Measurements from ENCODE around the gene TNRC6A.

Gene TNRC6A

DNA sequence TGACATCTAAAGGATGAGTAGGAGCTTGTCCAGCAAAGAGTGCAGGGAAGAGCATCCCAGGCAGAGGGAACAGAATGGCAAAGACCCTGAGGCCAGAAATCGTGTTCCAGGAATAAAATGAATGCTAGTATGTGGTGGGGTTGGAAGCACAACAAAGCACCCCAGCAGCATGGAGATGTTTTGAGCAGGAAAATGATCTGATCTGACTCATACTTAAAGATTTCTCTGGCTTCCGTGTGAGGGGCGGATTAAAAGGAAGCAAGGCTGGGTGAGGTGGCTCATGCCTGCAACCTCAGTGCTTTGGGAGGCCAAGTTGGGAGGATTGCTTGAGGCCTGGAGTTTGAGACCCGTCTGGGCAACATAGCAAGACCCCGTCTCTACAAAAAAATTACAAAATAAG, 118.6 kb downstream of the TNRC6A start:
- DNase-seq (ENCODE audit: low spot score), result no peak

GRCh38 chr16:24849641-24850040, 120.2 kb downstream of the TNRC6A start:
- Histone ChIP-seq H3K27me3 (ENCODE audit: control insufficient read depth in 3 of 3, insufficient read depth in 3 of 3, low read depth in 1 of 3, low read length in 3 of 3) (peaks cover 0 to 5% (median 0%) of the 10 kb centered on the region in 3 experiments), H4K91ac (ENCODE audit: low read depth, low read length, poor library complexity) (no peak overlapping the region), H3K9ac (ENCODE audit: low read depth, low read length, poor library complexity) (no peak overlapping the region), H3K79me1 (ENCODE audit: low read depth, low read length) (no peaks in the 10 kb centered on the region), H3K23ac (ENCODE audit: low read depth, low read length, poor library complexity) (no peak overlapping the region), H2BK5ac (ENCODE audit: low read length) (no peak overlapping the region), H3K36me3 (replicated peaks in 1 of 2; ENCODE audit: control insufficient read depth in 2 of 2, insufficient read depth in 2 of 2, low read length in 2 of 2) (no peaks in the 10 kb centered on the region), H3K4me2 (ENCODE audit: insufficient read depth, low read length, poor library complexity, severe bottlenecking) (no peak overlapping the region), H2AK5ac (ENCODE audit: low read depth, low read length) (no peak overlapping the region), H2BK120ac (ENCODE audit: low read depth, low read length) (no peak overlapping the region), H3K27ac (replicated peaks; ENCODE audit: low read length) (no peak overlapping the region), H3K9me3 (replicated peaks in 1 of 2; ENCODE audit: control insufficient read depth in 2 of 2, insufficient read depth in 1 of 2, low read depth in 1 of 2, low read length in 2 of 2) (no peaks in the 10 kb centered on the region), H2AFZ (ENCODE audit: low read length) (no peak overlapping the region), H3K14ac (ENCODE audit: low read length) (no peak overlapping the region), H3K18ac (ENCODE audit: low read length) (no peak overlapping the region), H2BK12ac (ENCODE audit: low read length) (no peak overlapping the region), H3K4me3 (ENCODE audit: low read length in 2 of 2) (no peak overlapping the region), H3K4ac (ENCODE audit: low read length) (no peak overlapping the region), H2BK15ac (ENCODE audit: low read length) (no peak overlapping the region), H3K4me1 (ENCODE audit: control insufficient read depth in 2 of 2, insufficient read depth in 1 of 2, low read depth in 1 of 2, low read length in 2 of 2) (peaks cover 0 to 3% of the 10 kb centered on the region in 2 donors), H4K8ac (ENCODE audit: low read depth, low read length) (no peak overlapping the region)
- DNase-seq (ENCODE audit: low spot score), result no peak
- no CpG with 5 or more reads among the region's 5 CpGs for WGBS, 2 donors (ENCODE audit: extremely low coverage in 2 of 2, insufficient read length in 2 of 2, insufficient replicate concordance in 1 of 2)

More for the DNA sequence above, 118.6 kb downstream of the TNRC6A start:
- no peak overlapping the region for H4K91ac ChIP-seq (ENCODE audit: low read depth, low read length, poor library complexity)
- H3K18ac ChIP-seq (ENCODE audit: low read length), result no peak overlapping the region
- no peak overlapping the region for H3K9ac ChIP-seq (ENCODE audit: low read depth, low read length, poor library complexity)
- no peak overlapping the region for H3K14ac ChIP-seq (ENCODE audit: low read length)
- H3K23ac ChIP-seq (ENCODE audit: low read depth, low read length, poor library complexity), result no peak overlapping the region
- no CpG with 5 or more reads among the region's 5 CpGs for WGBS, 2 donors (ENCODE audit: extremely low coverage in 2 of 2, insufficient read length in 2 of 2, insufficient replicate concordance in 1 of 2)
- no peak overlapping the region for H2BK15ac ChIP-seq (ENCODE audit: low read length)
- no peaks in the 10 kb centered on the region for H3K79me1 ChIP-seq (ENCODE audit: low read depth, low read length)
- H2AK5ac ChIP-seq (ENCODE audit: low read depth, low read length), result no peak overlapping the region
- H3K27me3 ChIP-seq (ENCODE audit: control insufficient read depth in 3 of 3, insufficient read depth in 3 of 3, low read depth in 1 of 3, low read length in 3 of 3), result peaks cover 0 to 5% (median 0%) of the 10 kb centered on the region in 3 experiments
- H3K4me2 ChIP-seq (ENCODE audit: insufficient read depth, low read length, poor library complexity, severe bottlenecking), result no peak overlapping the region
- no peaks in the 10 kb centered on the region for H3K9me3 ChIP-seq (replicated peaks in 1 of 2; ENCODE audit: control insufficient read depth in 2 of 2, insufficient read depth in 1 of 2, low read depth in 1 of 2, low read length in 2 of 2)
- H3K27ac ChIP-seq (replicated peaks; ENCODE audit: low read length), result no peak overlapping the region
- no peak overlapping the region for H2BK12ac ChIP-seq (ENCODE audit: low read length)
- H3K4ac ChIP-seq (ENCODE audit: low read length), result no peak overlapping the region
- H3K4me1 ChIP-seq (ENCODE audit: control insufficient read depth in 2 of 2, insufficient read depth in 1 of 2, low read depth in 1 of 2, low read length in 2 of 2), result peaks cover 0 to 3% of the 10 kb centered on the region in 2 donors
- no peak overlapping the region for H2BK120ac ChIP-seq (ENCODE audit: low read depth, low read length)
- no peak overlapping the region for H4K8ac ChIP-seq (ENCODE audit: low read depth, low read length)
- no peak overlapping the region for H2AFZ ChIP-seq (ENCODE audit: low read length)
- H2BK5ac ChIP-seq (ENCODE audit: low read length), result no peak overlapping the region
- H3K4me3 ChIP-seq (ENCODE audit: low read length in 2 of 2), result no peak overlapping the region
- H3K36me3 ChIP-seq (replicated peaks in 1 of 2; ENCODE audit: control insufficient read depth in 2 of 2, insufficient read depth in 2 of 2, low read length in 2 of 2), result no peaks in the 10 kb centered on the region

DNA sequence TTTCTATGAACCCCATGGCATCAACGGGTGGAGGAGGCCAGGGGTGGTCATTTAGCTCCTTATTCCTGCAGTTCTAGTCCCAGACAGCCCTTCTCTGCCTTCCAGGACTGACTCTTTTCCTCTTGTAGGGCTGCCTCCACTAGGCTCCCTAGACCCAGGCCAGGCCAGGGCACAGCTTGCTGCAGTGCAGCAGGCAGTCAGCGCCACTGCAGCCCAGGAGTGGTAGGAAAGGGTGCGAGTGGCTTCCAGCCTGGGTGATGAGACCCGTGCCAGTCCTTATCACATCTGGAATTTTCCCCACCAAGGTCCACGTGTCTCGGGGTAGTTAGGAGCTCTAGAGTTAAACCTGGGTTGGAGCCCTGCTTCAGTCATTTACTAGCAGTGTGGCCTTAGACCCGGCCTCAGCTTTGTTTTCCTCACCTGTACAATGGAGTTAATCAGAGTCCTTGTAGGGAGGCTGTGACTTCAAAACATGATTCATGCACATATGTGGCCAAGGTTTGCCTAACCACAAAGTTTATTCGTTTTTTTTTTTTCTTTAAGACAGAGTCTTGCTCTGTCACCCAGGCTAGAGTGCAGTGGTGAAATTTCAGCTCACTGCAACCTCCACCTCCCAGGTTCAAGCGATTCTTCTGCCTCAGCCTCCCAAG, 121.0 kb downstream of the TNRC6A start:
- Histone ChIP-seq H2BK15ac (ENCODE audit: low read length) (no peak overlapping the region), H3K9ac (ENCODE audit: low read depth, low read length, poor library complexity) (peak overlapping the region; percentile 1), H4K91ac (ENCODE audit: low read depth, low read length, poor library complexity) (no peak overlapping the region), H3K9me3 (replicated peaks in 1 of 2; ENCODE audit: control insufficient read depth in 2 of 2, insufficient read depth in 1 of 2, low read depth in 1 of 2, low read length in 2 of 2) (no peaks in the 10 kb centered on the region), H2BK120ac (ENCODE audit: low read depth, low read length) (no peak overlapping the region), H3K27ac (replicated peaks; ENCODE audit: low read length) (no peak overlapping the region), H3K23ac (ENCODE audit: low read depth, low read length, poor library complexity) (no peak overlapping the region), H3K79me1 (ENCODE audit: low read depth, low read length) (no peaks in the 10 kb centered on the region), H2BK12ac (ENCODE audit: low read length) (no peak overlapping the region), H3K4ac (ENCODE audit: low read length) (no peak overlapping the region), H3K18ac (ENCODE audit: low read length) (no peak overlapping the region), H2AFZ (ENCODE audit: low read length) (no peak overlapping the region), H2BK5ac (ENCODE audit: low read length) (no peak overlapping the region), H3K4me3 (ENCODE audit: low read length in 2 of 2) (no peak overlapping the region), H3K14ac (ENCODE audit: low read length) (no peak overlapping the region), H3K4me2 (ENCODE audit: insufficient read depth, low read length, poor library complexity, severe bottlenecking) (no peak overlapping the region), H3K27me3 (ENCODE audit: control insufficient read depth in 3 of 3, insufficient read depth in 3 of 3, low read depth in 1 of 3, low read length in 3 of 3) (peaks cover 0 to 5% (median 0%) of the 10 kb centered on the region in 3 experiments), H2AK5ac (ENCODE audit: low read depth, low read length) (peak overlapping the region; percentile 15), H4K8ac (ENCODE audit: low read depth, low read length) (no peak overlapping the region), H3K4me1 (ENCODE audit: control insufficient read depth in 2 of 2, insufficient read depth in 1 of 2, low read depth in 1 of 2, low read length in 2 of 2) (peaks cover 0 to 3% of the 10 kb centered on the region in 2 donors), H3K36me3 (replicated peaks in 1 of 2; ENCODE audit: control insufficient read depth in 2 of 2, insufficient read depth in 2 of 2, low read length in 2 of 2) (no peaks in the 10 kb centered on the region)
- DNase-seq (ENCODE audit: low spot score), result no peak
- no CpG with 5 or more reads among the region's 9 CpGs for WGBS, 2 donors (ENCODE audit: extremely low coverage in 2 of 2, insufficient read length in 2 of 2, insufficient replicate concordance in 1 of 2)

DNA sequence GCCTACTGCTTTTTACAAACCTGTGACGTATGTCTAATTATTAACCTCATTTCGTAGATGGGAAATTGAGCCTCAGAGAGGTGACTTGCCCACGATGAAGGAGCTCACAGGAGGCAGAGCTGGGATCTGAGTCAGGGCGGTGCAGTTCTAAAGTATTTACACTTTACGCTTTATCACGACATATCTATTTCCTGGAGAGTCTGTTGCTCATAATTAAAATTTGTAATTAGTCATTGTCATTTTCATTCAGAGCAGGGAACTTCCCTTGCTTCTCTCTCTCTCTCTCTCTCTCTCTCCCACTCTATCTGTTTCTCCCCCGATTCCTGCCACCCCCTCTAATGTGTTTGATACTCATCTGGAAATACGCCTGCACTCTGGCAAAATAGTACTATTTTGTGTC, 122.2 kb downstream of the TNRC6A start:
- Histone ChIP-seq H2AK5ac (ENCODE audit: low read depth, low read length) (no peak overlapping the region), H3K9ac (ENCODE audit: low read depth, low read length, poor library complexity) (no peak overlapping the region), H3K14ac (ENCODE audit: low read length) (no peak overlapping the region), H3K27me3 (ENCODE audit: control insufficient read depth in 3 of 3, insufficient read depth in 3 of 3, low read depth in 1 of 3, low read length in 3 of 3) (peaks cover 0 to 5% (median 0%) of the 10 kb centered on the region in 3 experiments), H3K23ac (ENCODE audit: low read depth, low read length, poor library complexity) (no peak overlapping the region), H2AFZ (ENCODE audit: low read length) (no peak overlapping the region), H3K4me2 (ENCODE audit: insufficient read depth, low read length, poor library complexity, severe bottlenecking) (no peak overlapping the region), H2BK15ac (ENCODE audit: low read length) (no peak overlapping the region), H3K27ac (replicated peaks; ENCODE audit: low read length) (no peak overlapping the region), H4K91ac (ENCODE audit: low read depth, low read length, poor library complexity) (no peak overlapping the region), H3K79me1 (ENCODE audit: low read depth, low read length) (no peaks in the 10 kb centered on the region), H2BK5ac (ENCODE audit: low read length) (no peak overlapping the region), H3K18ac (ENCODE audit: low read length) (no peak overlapping the region), H2BK12ac (ENCODE audit: low read length) (no peak overlapping the region), H4K8ac (ENCODE audit: low read depth, low read length) (no peak overlapping the region), H3K4me1 (ENCODE audit: control insufficient read depth in 2 of 2, insufficient read depth in 1 of 2, low read depth in 1 of 2, low read length in 2 of 2) (peaks cover 0 to 3% of the 10 kb centered on the region in 2 donors), H3K9me3 (replicated peaks in 1 of 2; ENCODE audit: control insufficient read depth in 2 of 2, insufficient read depth in 1 of 2, low read depth in 1 of 2, low read length in 2 of 2) (no peaks in the 10 kb centered on the region), H3K4me3 (ENCODE audit: low read length in 2 of 2) (no peak overlapping the region), H2BK120ac (ENCODE audit: low read depth, low read length) (no peak overlapping the region), H3K36me3 (replicated peaks in 1 of 2; ENCODE audit: control insufficient read depth in 2 of 2, insufficient read depth in 2 of 2, low read length in 2 of 2) (no peaks in the 10 kb centered on the region), H3K4ac (ENCODE audit: low read length) (no peak overlapping the region)
- no CpG with 5 or more reads among the region's 8 CpGs for WGBS, 2 donors (ENCODE audit: extremely low coverage in 2 of 2, insufficient read length in 2 of 2, insufficient replicate concordance in 1 of 2)
- no peak for DNase-seq (ENCODE audit: low spot score)

Measured in neuronal stem cell (in vitro differentiated cells).